ENCODE measurements around the gene C6orf141.
"Not testable (repeated sequence)": the region's sequence is repeated elsewhere in the genome, so short reads cannot be mapped to it uniquely, and the experiment has no call there.

C6orf141 gene

DNA sequence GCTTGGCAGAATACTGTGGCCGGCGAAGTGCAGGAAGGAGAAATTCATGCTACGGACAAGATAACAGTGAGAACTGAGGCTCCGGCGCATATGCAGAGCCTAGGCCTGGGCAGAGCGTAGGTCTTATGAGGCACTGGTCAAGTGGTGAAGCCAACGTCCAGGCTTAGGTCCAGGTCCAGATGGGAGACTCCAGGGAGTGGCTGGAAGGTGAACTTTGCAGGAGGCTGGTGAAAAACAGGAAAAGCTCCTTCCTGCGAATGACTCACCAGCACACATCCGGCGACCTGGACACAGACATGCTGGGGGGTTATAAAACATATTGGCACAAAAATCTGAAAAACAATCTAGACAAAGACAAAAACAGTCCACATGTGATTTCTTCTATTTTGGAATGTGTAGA is 15.4 kb downstream of the C6orf141 start:
- no peaks in the 10 kb centered on the region for H3K27me3 ChIP-seq (ENCODE audit: low read depth)
- DNase-seq (ENCODE audit: low spot score in 2 of 2), result no peak
- no peak overlapping the region for H3K4me3 ChIP-seq
- H3K36me3 ChIP-seq (replicated peaks), result no peaks in the 10 kb centered on the region
- H3K9me3 ChIP-seq, result no peaks in the 10 kb centered on the region
- no peaks in the 10 kb centered on the region for H3K4me1 ChIP-seq
- in situ Hi-C loops (cut with MboI; ENCODE audit: low sequenced_read_pairs), result no loop called here

DNA sequence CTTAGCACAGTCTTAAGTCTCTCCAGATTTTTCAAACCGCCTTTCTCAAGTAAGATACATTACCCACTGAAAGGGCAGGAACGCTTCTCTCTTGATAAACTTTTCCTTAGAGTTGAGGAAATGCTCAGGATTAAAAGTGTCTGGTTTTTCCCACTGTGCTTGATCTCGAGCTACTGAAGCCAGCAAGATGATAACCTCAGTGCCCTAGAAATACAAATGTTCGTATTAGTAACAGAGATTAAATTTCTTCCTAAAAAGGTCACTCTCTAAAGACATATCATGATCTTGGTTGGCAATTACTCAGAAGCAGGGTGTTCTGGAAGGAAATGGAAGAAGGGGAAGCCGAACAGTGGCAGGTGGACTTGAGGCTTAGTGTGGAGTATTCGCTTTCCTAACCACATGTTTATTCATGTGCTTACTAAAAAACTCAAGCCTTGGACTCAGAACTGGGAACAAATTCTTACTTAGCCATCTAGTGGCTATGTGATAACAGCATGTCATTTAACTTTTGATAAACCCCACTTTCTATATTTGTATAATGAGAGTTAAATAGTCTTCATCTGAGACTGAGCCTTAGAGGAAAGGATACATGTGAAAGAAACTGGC is 20.1 kb downstream of the C6orf141 start:
- Histone ChIP-seq H3K4me3 (no peak overlapping the region), H3K36me3 (replicated peaks) (no peaks in the 10 kb centered on the region), H3K4me1 (no peaks in the 10 kb centered on the region), H3K27me3 (ENCODE audit: low read depth) (no peaks in the 10 kb centered on the region), H3K9me3 (no peaks in the 10 kb centered on the region)
- no peak for DNase-seq (ENCODE audit: low spot score in 2 of 2)
- in situ Hi-C loops (cut with MboI; ENCODE audit: low sequenced_read_pairs), result no loop called here

DNA sequence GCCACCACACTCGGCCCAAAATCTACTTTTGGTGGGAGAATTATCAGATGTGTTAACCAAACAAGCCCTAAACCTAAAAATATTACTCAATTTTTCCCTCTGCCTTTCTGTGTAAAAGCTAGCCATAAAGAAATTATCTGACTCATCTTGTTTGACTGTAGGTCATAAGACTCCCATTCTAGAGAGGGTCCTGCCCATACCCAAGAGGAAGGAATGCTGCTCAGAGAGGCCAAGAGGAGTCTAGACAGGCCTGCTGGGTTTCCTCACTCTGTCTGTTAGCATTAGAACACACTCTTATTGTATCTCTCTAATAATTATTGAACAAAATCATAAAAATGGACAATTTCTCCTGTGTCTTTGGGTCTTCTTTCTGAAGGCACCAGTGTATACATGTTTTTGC is 26.1 kb downstream of the C6orf141 start:
- no peaks in the 10 kb centered on the region for H3K36me3 ChIP-seq (replicated peaks)
- no peaks in the 10 kb centered on the region for H3K9me3 ChIP-seq
- no peak for DNase-seq (ENCODE audit: low spot score in 2 of 2)
- in situ Hi-C loops (cut with MboI; ENCODE audit: low sequenced_read_pairs), result no loop called here
- H3K4me1 ChIP-seq, result no peaks in the 10 kb centered on the region
- no peaks in the 10 kb centered on the region for H3K27me3 ChIP-seq (ENCODE audit: low read depth)
- H3K4me3 ChIP-seq, result no peak overlapping the region

DNA sequence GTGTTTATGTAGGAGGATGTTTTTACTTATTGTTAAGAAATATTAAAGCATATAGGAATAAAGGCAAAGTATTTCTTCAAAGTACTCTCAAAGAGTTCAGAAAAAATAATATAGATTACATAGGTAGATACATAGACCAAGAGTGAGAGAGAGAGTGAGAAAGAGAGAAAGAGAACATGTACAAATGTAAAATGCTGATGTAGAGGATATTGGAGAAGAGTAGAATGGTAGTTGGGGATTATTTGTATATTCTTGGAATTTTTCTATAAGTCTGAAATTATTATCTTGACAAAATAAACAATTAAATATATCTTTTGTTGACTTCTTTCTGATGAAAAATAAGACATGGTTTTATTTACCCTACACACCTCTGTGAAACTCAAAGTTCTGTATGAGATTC is 29.2 kb downstream of the C6orf141 start:
- Histone ChIP-seq H3K4me1 (no peaks in the 10 kb centered on the region), H3K27me3 (ENCODE audit: low read depth) (no peaks in the 10 kb centered on the region), H3K9me3 (no peaks in the 10 kb centered on the region)

DNA sequence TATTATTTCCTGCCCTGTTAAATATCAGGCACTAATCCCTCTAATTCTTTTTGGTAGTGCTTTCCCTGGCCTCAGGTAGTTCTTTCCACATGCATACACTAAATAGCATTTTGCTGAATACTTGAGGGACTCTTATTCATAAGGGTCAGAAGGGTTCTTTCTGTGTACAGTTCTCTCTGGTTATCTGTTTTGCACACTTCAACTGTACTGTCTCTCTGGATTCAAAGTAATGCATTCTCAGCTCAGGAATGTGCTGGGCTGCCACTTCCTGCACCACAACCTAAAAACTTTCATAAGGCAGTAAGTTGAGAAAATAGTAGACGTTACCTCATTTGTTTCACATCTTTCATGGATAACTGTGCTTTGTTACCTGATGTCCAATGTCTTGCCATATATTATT is 32.1 kb downstream of the C6orf141 start:
- DNase-seq (ENCODE audit: low spot score in 2 of 2), result no peak
- Histone ChIP-seq H3K9me3 (no peaks in the 10 kb centered on the region), H3K4me3 (no peak overlapping the region), H3K27me3 (ENCODE audit: low read depth) (no peaks in the 10 kb centered on the region), H3K4me1 (no peaks in the 10 kb centered on the region), H3K36me3 (replicated peaks) (no peaks in the 10 kb centered on the region)
- in situ Hi-C loops (cut with MboI; ENCODE audit: low sequenced_read_pairs), result no loop called here

More for the DNA sequence above, 29.2 kb downstream of the C6orf141 start:
- in situ Hi-C loops (cut with MboI; ENCODE audit: low sequenced_read_pairs), result no loop called here
- no peaks in the 10 kb centered on the region for H3K36me3 ChIP-seq (replicated peaks)
- H3K4me3 ChIP-seq, result no peak overlapping the region
- DNase-seq (ENCODE audit: low spot score in 2 of 2), result no peak

DNA sequence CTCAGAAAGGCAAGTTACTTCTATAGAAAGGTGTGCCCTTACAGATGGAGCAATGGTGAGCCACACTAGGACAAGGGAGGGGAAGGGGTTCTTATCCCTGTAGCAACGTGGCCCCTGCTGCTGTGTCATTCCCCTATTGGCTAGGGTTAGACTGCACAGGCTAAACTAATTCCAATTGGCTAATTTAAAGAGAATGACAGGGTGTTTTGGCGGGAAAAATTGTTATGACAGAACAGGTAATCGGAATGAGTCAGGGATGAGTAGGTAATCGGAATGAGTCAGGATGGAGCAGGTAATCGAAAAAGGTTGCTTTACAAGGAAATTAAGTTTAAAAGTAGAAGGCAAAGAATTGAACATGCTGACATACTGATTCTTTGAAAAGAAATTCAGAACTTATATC is 36.8 kb downstream of the C6orf141 start:
- H3K4me3 ChIP-seq; H3K27me3 ChIP-seq (ENCODE audit: low read depth); H3K36me3 ChIP-seq (replicated peaks); H3K4me1 ChIP-seq; DNase-seq (ENCODE audit: low spot score in 2 of 2); in situ Hi-C loops (cut with MboI; ENCODE audit: low sequenced_read_pairs); H3K9me3 ChIP-seq: not testable (repeated sequence)
